SKM-1 (cell line): ENCODE results near the gene EVC2.

Experiments used
- DNase-seq: peaks from one replicate; lab custom pipeline; 2025; ENCODE audit not compliant: unreplicated experiment; lab: John Stamatoyannopoulos, UW

Gene EVC2

DNA sequence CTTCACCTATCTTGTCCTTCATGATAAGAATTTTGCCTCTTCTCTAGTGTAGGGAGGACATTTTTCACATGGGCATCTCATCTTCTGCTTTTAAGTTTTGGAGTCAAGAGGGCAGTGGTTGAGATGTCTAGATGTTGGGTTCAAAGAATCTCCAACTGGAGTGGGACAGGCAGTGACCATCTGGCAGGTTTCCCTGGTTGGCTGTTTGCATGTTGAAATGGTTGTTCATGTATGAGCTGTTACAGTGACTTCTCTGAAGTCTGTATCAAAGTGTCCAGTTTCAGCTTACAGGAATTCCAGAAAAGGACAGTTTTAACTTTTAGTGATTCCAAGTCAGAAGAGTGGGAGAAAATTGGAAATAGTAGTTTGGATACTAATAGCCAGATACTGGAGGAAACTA lies 192.7 kb downstream of the EVC2 start:
- no peak for DNase-seq
